B cell (primary cell): Measurements from ENCODE around the gene MSH3. TPM values are rescaled to one million over a fixed set of nuclear protein-coding genes. Genes with fewer than 3 reads are reported as not detected.

Source experiments
- ATAC-seq: fragments of 200-7000 bp; cut with Tn5 transposase; one replicate; pipeline ENCODE4 v1.10.0; 2021; ENCODE audit warnings: low read depth, mild to moderate bottlenecking, moderate number of reproducible peaks, moderate library complexity
- CTCF ChIA-PET: fragments of 350-600 bp; sonication (Branson Sonifier 250); formaldehyde crosslinking; loops from one replicate; lab custom pipeline; 2021; ENCODE audit warnings: antibody characterized with exemption, inconsistent platforms; lab: Charles Lee
- POLR2A ChIA-PET: fragments of 350-600 bp; sonication (Branson Sonifier 250); formaldehyde crosslinking; loops from one replicate; lab custom pipeline; 2021; ENCODE audit warnings: antibody characterized with exemption; lab: Charles Lee
- DNase-seq: peaks from one replicate; pipeline ENCODE4 v3.0.0; 2013
- H2AFZ ChIP-seq: 2 replicates; pipeline ENCODE4 v1.6.1; 2012; ENCODE audit warnings: mild to moderate bottlenecking, low read depth, low read length; ENCODE audit not compliant: insufficient read depth, poor library complexity, severe bottlenecking
- H3K27ac ChIP-seq, 2 donors: 1 replicate in 1 of 2; 2 replicates in 1 of 2; pipeline ENCODE4 v1.5.1; 2012 to 2013; ENCODE audit warnings: low read length in 2 of 2, mild to moderate bottlenecking in 2 of 2, moderate library complexity in 1 of 2
- H3K27me3 ChIP-seq, 4 experiments: fragments of 200-600 bp in 1 of 4; sonication (generic) in 1 of 4; replicated peaks in 1 of 4; 1 replicate in 2 of 4; 2 replicates in 2 of 4; pipeline versions ENCODE4 v1.6.1 to v1.7.0; 2013 to 2016; ENCODE audit warnings: low read length in 3 of 4, mild to moderate bottlenecking in 2 of 4, mixed read lengths in 1 of 4, moderate library complexity in 1 of 4; ENCODE audit not compliant: insufficient read depth in 4 of 4, control insufficient read depth in 3 of 4; ENCODE audit errors: control extremely low read depth in 1 of 4
- H3K36me3 ChIP-seq, 2 experiments: replicated peaks in 1 of 2; 1 replicate in 1 of 2; 2 replicates in 1 of 2; pipeline versions ENCODE4 v1.6.1 to v1.7.1; 2013; ENCODE audit warnings: low read length in 1 of 2; ENCODE audit not compliant: insufficient read depth in 2 of 2, control insufficient read depth in 1 of 2; ENCODE audit errors: control extremely low read depth in 1 of 2, extremely low read depth in 1 of 2
- H3K4me1 ChIP-seq, 2 donors: fragments of 200-600 bp in 1 of 2; sonication (generic) in 1 of 2; 1 replicate in 1 of 2; 2 replicates in 1 of 2; pipeline versions ENCODE4 v1.5.1 to v1.6.1; 2013 to 2017; ENCODE audit warnings: low read length in 2 of 2; ENCODE audit not compliant: control insufficient read depth in 2 of 2, insufficient read depth in 2 of 2
- H3K4me2 ChIP-seq: replicated peaks from 2 replicates; pipeline ENCODE3; 2012; ENCODE audit warnings: mild to moderate bottlenecking, low read depth, low read length; ENCODE audit not compliant: poor library complexity, severe bottlenecking
- H3K4me3 ChIP-seq, 5 experiments: fragments of 200-600 bp in 1 of 5; sonication (generic) in 1 of 5; 1 replicate in 3 of 5; 2 replicates in 2 of 5; pipeline versions ENCODE4 v1.5.1 to v1.7.0; 2011 to 2016; ENCODE audit warnings: low read length in 4 of 5, mild to moderate bottlenecking in 4 of 5, low read depth in 2 of 5, control low read depth in 1 of 5, moderate library complexity in 1 of 5; ENCODE audit not compliant: insufficient read depth in 1 of 5; ENCODE audit errors: control extremely low read depth in 1 of 5, extremely low read depth in 1 of 5
- H3K79me2 ChIP-seq: fragments of 200-600 bp; sonication (generic); one replicate; pipeline ENCODE4 v1.6.0; 2016; ENCODE audit warnings: low read length; ENCODE audit not compliant: control insufficient read depth, insufficient read depth
- H3K9ac ChIP-seq: fragments of 200-600 bp; sonication (generic); 2 replicates; pipeline ENCODE4 v1.6.1; 2017; ENCODE audit warnings: mild to moderate bottlenecking, low read length, moderate library complexity
- H3K9me3 ChIP-seq, 3 donors: one replicate each; pipeline versions ENCODE4 v1.6.1 to v1.7.1; 2013; ENCODE audit warnings: low read length in 2 of 3; ENCODE audit not compliant: control insufficient read depth in 2 of 3, insufficient read depth in 1 of 3; ENCODE audit errors: control extremely low read depth in 1 of 3
- H4K20me1 ChIP-seq: 2 replicates; pipeline ENCODE4 v1.6.0; 2012; ENCODE audit warnings: mild to moderate bottlenecking, low read length; ENCODE audit not compliant: insufficient read depth, control insufficient read depth, poor library complexity, severe bottlenecking
- H3K27ac Mint-ChIP-seq: one replicate; pipeline ENCODE4 v1.8.0; 2021; ENCODE audit warnings: mixed read lengths
- H3K27me3 Mint-ChIP-seq: one replicate; pipeline ENCODE4 v1.8.0; 2021; ENCODE audit warnings: mixed read lengths
- H3K4me1 Mint-ChIP-seq: one replicate; pipeline ENCODE4 v1.8.0; 2021; ENCODE audit warnings: mixed read lengths
- H3K4me3 Mint-ChIP-seq: one replicate; pipeline ENCODE4 v1.8.0; 2021; ENCODE audit warnings: mixed read lengths
- H3K9me3 Mint-ChIP-seq: one replicate; pipeline ENCODE4 v1.8.0; 2022; ENCODE audit warnings: mixed read lengths; ENCODE audit not compliant: insufficient read depth
- EZH2 ChIP-seq: IDR thresholded peaks from 2 replicates; pipeline ENCODE4 v1.6.1; 2012; ENCODE audit warnings: borderline replicate concordance, low read depth, mild to moderate bottlenecking, moderate library complexity, low read length; ENCODE audit not compliant: insufficient read depth, poor library complexity, severe bottlenecking
- WGBS: methylation state at CpG from one replicate; pipeline ENCODE4 v1.1.5; 2013; ENCODE audit warnings: missing lambda C conversion rate; ENCODE audit not compliant: insufficient coverage; 5-methylcytosine and 5-hydroxymethylcytosine counted together
- intact Hi-C: fragments of 100-400 bp; cut with micrococcal nuclease; formaldehyde crosslinking; loops from one replicate; pipeline ENCODE4 v1.10.0; 2022
- polyA plus RNA-seq: library from polyadenylated mRNA; depleted of rRNA; stranded (reverse); fragments of >200 nt; gene quantifications from 2 replicates; pipeline ENCODE4 v1.2.3, GENCODE V29; 2012
- total RNA-seq, 2 donors: library from RNA; stranded (reverse); fragments of 120-200 nt in 1 of 2; gene quantifications; 1 replicate in 1 of 2; 2 replicates in 1 of 2; pipeline versions ENCODE4 v1.2.3 to v1.2.4, GENCODE V29; 2013 to 2022
- TF ChIP-seq, protein P1 (sequence below): fragments of 200-600 bp; IDR thresholded peaks from one replicate; pipeline ENCODE4 v1.8.0; 2022; ENCODE audit warnings: antibody characterized with exemption, mild to moderate bottlenecking

MSH3 gene
- total and polyA plus RNA-seq, 2 donors (not counting 1 experiment from before 2014, with no cell fraction given) = 3.5 to 26.3 TPM

DNA sequence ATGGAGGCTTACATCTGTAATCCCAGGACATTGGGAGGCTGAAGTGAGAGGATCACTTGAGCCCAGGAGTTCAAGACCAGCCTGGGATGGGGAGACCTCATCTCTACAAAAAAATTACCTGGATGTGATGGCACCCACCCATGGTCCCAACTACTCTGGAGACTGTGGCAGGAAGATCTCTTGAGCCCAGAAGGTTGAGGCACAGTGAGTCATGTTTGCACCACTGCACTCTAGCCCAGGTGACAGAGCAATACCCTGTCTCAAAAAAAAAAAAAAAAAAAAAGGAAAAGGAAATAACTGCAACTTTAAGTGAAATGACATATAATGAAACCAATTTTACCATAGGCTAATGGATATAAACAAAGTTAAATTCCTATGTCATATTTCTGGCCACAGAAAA lies 152.5 kb downstream of the MSH3 start:
- Histone ChIP-seq H3K4me2 (no peak overlapping the region), H4K20me1 (no peaks in the 10 kb centered on the region), H3K79me2 (no peaks in the 10 kb centered on the region), H3K9me3 (no peaks in the 10 kb centered on the region), H2AFZ (no peak overlapping the region), H3K4me1 (no peaks in the 10 kb centered on the region), H3K4me3 (no peak overlapping the region), H3K36me3 (peaks cover 8 to 11% of the 10 kb centered on the region in 2 experiments), H3K27ac (no peak overlapping the region), H3K27me3 (no peaks in the 10 kb centered on the region), H3K9ac (no peak overlapping the region)
- ATAC-seq (no peak), DNase-seq (no peak)
- TF ChIP-seq, protein P1, sequence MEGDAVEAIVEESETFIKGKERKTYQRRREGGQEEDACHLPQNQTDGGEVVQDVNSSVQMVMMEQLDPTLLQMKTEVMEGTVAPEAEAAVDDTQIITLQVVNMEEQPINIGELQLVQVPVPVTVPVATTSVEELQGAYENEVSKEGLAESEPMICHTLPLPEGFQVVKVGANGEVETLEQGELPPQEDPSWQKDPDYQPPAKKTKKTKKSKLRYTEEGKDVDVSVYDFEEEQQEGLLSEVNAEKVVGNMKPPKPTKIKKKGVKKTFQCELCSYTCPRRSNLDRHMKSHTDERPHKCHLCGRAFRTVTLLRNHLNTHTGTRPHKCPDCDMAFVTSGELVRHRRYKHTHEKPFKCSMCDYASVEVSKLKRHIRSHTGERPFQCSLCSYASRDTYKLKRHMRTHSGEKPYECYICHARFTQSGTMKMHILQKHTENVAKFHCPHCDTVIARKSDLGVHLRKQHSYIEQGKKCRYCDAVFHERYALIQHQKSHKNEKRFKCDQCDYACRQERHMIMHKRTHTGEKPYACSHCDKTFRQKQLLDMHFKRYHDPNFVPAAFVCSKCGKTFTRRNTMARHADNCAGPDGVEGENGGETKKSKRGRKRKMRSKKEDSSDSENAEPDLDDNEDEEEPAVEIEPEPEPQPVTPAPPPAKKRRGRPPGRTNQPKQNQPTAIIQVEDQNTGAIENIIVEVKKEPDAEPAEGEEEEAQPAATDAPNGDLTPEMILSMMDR = no peak
- no peak for TF ChIP-seq EZH2
- H3K9me3 Mint-ChIP-seq = no peaks in the 10 kb centered on the region
- no peaks in the 10 kb centered on the region for H3K4me1 Mint-ChIP-seq
- H3K4me3 Mint-ChIP-seq = no peak overlapping the region
- H3K27me3 Mint-ChIP-seq = no peaks in the 10 kb centered on the region
- intact Hi-C loops = no loop called here
- ChIA-PET CTCF (no interaction called here), POLR2A (no interaction called here)
- no peak overlapping the region for H3K27ac Mint-ChIP-seq

DNA sequence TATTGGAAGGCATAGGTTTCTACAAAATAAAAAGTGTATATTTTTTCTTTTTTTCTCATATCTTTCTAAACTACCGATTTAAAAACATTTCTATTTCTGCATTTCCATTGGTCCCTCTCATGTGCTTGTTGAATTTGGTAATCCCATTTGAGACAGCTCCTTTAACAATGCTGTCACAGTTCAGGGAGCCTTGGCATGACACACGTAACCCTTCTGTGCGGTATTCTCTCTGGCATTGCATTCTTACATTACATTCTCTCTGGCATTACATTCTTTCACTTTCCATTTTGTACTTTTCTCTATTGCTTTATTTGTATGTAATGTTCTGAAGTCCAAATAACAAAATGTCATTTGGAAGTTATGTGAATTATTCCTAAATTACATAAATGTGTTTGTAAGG lies 155.0 kb downstream of the MSH3 start:
- no peak for TF ChIP-seq EZH2
- TF ChIP-seq, protein P1 = no peak
- H3K27me3 Mint-ChIP-seq = no peaks in the 10 kb centered on the region
- H3K27ac ChIP-seq = no peak overlapping the region
- no peaks in the 10 kb centered on the region for H3K9me3 ChIP-seq
- no peaks in the 10 kb centered on the region for H3K79me2 ChIP-seq
- H3K9ac ChIP-seq = no peak overlapping the region
- H3K36me3 ChIP-seq = peaks cover 8 to 16% of the 10 kb centered on the region in 2 experiments
- no peaks in the 10 kb centered on the region for H3K27me3 ChIP-seq
- 100% methylated on average over 1 of the region's 3 CpGs for WGBS
- H3K9me3 Mint-ChIP-seq = no peaks in the 10 kb centered on the region
- no peak overlapping the region for H3K4me3 ChIP-seq
- H3K4me1 ChIP-seq = no peaks in the 10 kb centered on the region
- ChIA-PET POLR2A (no interaction called here), CTCF (no interaction called here)
- intact Hi-C loops = no loop called here
- DNase-seq = no peak
- no peak overlapping the region for H3K27ac Mint-ChIP-seq
- H3K4me3 Mint-ChIP-seq = no peak overlapping the region
- ATAC-seq = no peak
- H3K4me2 ChIP-seq = no peak overlapping the region
- H4K20me1 ChIP-seq = no peaks in the 10 kb centered on the region
- no peak overlapping the region for H2AFZ ChIP-seq
- no peaks in the 10 kb centered on the region for H3K4me1 Mint-ChIP-seq
